Mucosa of descending colon (tissue), 3 donors: ENCODE data around the gene MAPRE3. TPM values are rescaled to one million over a fixed set of nuclear protein-coding genes. Genes with fewer than 3 reads are reported as not detected.

Source experiments
- ATAC-seq: fragments of 200-7000 bp; cut with Tn5 transposase; one replicate; pipeline ENCODE4 v1.9.1; 2020; ENCODE audit warnings: mild to moderate bottlenecking, moderate library complexity
- DNase-seq, 3 donors: peaks; one replicate each; pipeline ENCODE4 v3.0.0-alpha.2; 2020
- H3K36me3 ChIP-seq: fragments of 200-600 bp; one replicate; pipeline ENCODE4 v1.8.0; 2021; ENCODE audit warnings: low read depth, mild to moderate bottlenecking
- H3K4me1 ChIP-seq: fragments of 200-600 bp; one replicate; pipeline ENCODE4 v1.8.0; 2021; ENCODE audit warnings: low read depth, mild to moderate bottlenecking
- H3K4me3 ChIP-seq: fragments of 200-600 bp; one replicate; pipeline ENCODE4 v1.8.0; 2021; ENCODE audit warnings: mild to moderate bottlenecking
- H3K9me3 ChIP-seq: fragments of 200-600 bp; one replicate; pipeline ENCODE4 v1.8.0; 2021; ENCODE audit warnings: mild to moderate bottlenecking
- CTCF ChIP-seq: fragments of 200-600 bp; IDR thresholded peaks from one replicate; pipeline ENCODE4 v1.8.0; 2022; ENCODE audit warnings: antibody characterized with exemption, mild to moderate bottlenecking
- intact Hi-C, 2 donors: fragments of 100-400 bp; cut with DNase I in 1 of 2; cut with micrococcal nuclease in 1 of 2; formaldehyde crosslinking; loops; one replicate each; pipeline versions ENCODE4 v1.11.0 to v1.11.1; 2022; cut with DNase I, micrococcal nuclease
- total RNA-seq, 3 donors: library from RNA; stranded (reverse); fragmentation: NEBNext Ultra II Directional in 2 of 3; extraction: Animal tissue kit (Norgen Biotek cat#: 25700) in 2 of 3; gene quantifications; one replicate each; pipeline versions ENCODE4 v1.2.1 to v1.2.4, GENCODE V29; 2021 to 2023
- donor health status: DM: no; HTN: no; CAD: no; lungs with moderate emphysema.
- donor health status: DM: no; HTN: no; CAD: no.
- donor health status: DM: no; HTN: yes; CAD: no.

MAPRE3 gene
- total RNA-seq, 3 donors from 2014 or later: 23.9 to 36.1 (median 35.6) TPM

- no peaks in the 10 kb centered on the region for H3K9me3 ChIP-seq
- H3K4me3 ChIP-seq: no peak overlapping the region
- H3K36me3 ChIP-seq: no peaks in the 10 kb centered on the region
- ATAC-seq: no peak
- intact Hi-C loops: no loop called here
- no peak for DNase-seq
- peaks cover 18% of the 10 kb centered on the region for H3K4me1 ChIP-seq
- no peak for TF ChIP-seq CTCF
These were observed 53.8 kb downstream of the MAPRE3 start for GRCh38 chr2:27024188-27024587.

- H3K9me3 ChIP-seq: no peaks in the 10 kb centered on the region
- TF ChIP-seq CTCF: no peak
- ATAC-seq: no peak
- intact Hi-C loops: no loop called here
- DNase-seq: no peak
- no peaks in the 10 kb centered on the region for H3K36me3 ChIP-seq
- H3K4me1 ChIP-seq: peaks cover 12% of the 10 kb centered on the region
- H3K4me3 ChIP-seq: no peak overlapping the region
These were observed 54.4 kb downstream of the MAPRE3 start for GRCh38 chr2:27024812-27025211.

- no peak for DNase-seq
- TF ChIP-seq CTCF: no peak
- intact Hi-C loops: no loop called here
- H3K36me3 ChIP-seq: no peaks in the 10 kb centered on the region
- H3K4me1 ChIP-seq: peaks cover 11% of the 10 kb centered on the region
- H3K4me3 ChIP-seq: no peak overlapping the region
- no peaks in the 10 kb centered on the region for H3K9me3 ChIP-seq
- no peak for ATAC-seq
These were observed 54.9 kb downstream of the MAPRE3 start for GRCh38 chr2:27025281-27025800.

GRCh38 chr2:27025861-27026851, 55.7 kb downstream of the MAPRE3 start:
- Histone ChIP-seq H3K4me3 (no peak overlapping the region), H3K36me3 (no peaks in the 10 kb centered on the region), H3K4me1 (peaks cover 8% of the 10 kb centered on the region), H3K9me3 (no peaks in the 10 kb centered on the region)
- no peak for TF ChIP-seq CTCF
- ATAC-seq (no peak), DNase-seq (no peak)
- intact Hi-C loops: no loop called here

- H3K4me1 ChIP-seq: no peaks in the 10 kb centered on the region
- intact Hi-C loops: no loop called here
- H3K36me3 ChIP-seq: no peaks in the 10 kb centered on the region
- no peaks in the 10 kb centered on the region for H3K9me3 ChIP-seq
- ATAC-seq (no peak), DNase-seq (no peak)
- no peak for TF ChIP-seq CTCF
- no peak overlapping the region for H3K4me3 ChIP-seq
These were observed 56.8 kb downstream of the MAPRE3 start for GRCh38 chr2:27027211-27027651.
